Measurements from ENCODE around the gene NINL.
A peak's percentile ranks its signal among the peaks of the same experiment; 100 is the strongest.

NINL gene

DNA sequence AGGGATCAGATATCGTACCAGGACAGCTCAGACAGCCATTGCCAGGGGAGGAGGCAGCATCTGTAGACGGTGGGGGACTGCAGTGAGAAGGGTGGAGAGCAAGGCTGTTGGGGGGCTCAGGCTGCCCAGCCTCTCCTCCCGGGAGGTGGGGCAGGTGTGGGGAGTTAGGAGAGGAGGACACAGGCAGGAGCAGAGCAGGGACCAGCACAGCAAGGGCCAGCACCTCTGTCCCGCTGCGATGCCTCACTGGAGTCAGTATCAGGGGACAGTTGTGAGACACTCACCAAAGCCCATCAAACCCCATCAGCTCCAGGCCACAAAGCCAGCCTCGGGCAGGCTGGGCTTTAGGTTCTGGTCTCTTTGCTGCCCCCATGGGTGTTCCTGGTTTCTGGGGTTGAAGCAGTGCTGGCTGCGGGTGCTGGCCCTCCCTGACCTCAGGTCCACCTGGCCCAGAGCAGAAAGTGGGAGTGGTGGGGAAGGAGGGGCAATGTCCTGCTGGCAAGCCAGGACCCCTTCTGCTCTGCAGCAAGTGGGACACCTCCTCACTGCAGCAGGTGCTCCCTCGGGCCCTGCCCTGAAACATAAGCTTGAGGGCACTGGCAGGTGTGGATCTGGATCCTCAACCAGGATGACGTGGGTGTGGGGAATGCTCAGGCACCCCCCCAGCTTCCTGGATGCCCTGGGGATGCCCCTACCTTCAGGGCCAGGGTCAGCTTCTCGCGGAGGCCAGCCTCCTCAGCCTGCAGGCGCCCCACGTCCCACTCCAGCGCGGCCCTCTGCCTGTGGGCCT, 94.5 kb downstream of the NINL start:
- Histone ChIP-seq H3K9me3 (ENCODE audit: control insufficient read depth, insufficient read depth, low read depth, low read length) (no peaks in the 10 kb centered on the region), H3K4me3 (ENCODE audit: low read depth, low read length) (no peak overlapping the region), H3K36me3 (ENCODE audit: control insufficient read depth, insufficient read depth, low read length) (peaks cover 56% of the 10 kb centered on the region), H3K4me1 (ENCODE audit: control insufficient read depth, insufficient read depth, low read length) (peaks cover 14% of the 10 kb centered on the region), H3K9ac (ENCODE audit: low read length) (no peak overlapping the region), H3K27ac (ENCODE audit: low read depth, low read length) (no peak overlapping the region), H3K27me3 (ENCODE audit: control insufficient read depth, insufficient read depth, low read length) (no peaks in the 10 kb centered on the region)

DNA sequence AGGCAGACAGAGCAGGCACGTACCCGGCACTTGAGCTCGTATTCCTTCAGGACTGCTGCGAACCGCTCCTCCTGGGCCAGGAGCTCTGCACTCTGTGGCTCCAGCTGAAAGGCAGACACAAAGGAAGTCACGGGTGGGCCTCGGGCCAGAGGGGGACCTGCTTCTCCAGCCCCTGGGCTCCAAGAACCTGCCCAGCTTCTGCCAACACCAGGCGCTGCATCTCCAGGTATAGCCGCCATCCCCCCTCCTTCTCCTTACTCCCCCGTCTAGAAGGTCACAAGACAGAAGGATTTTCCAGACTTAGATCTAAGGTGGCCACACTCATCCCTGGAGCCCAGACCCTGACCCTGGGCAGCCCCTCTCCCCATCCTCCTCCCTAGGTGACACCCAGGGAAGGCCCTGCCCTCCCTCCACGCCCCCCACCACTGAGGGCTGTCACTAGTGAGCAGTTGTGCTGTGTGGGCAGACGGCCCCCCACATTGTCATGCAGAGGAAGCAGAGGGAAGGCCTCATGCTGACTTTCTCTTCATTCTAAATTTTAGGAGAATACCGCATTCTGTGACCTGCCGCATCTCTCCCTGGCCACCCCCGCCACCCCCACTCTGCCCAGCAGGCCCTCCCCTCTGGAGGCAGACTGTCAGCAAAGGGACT, 96.0 kb downstream of the NINL start:
- peaks cover 14% of the 10 kb centered on the region for H3K4me1 ChIP-seq (ENCODE audit: control insufficient read depth, insufficient read depth, low read length)
- no peak overlapping the region for H3K27ac ChIP-seq (ENCODE audit: low read depth, low read length)
- H3K36me3 ChIP-seq (ENCODE audit: control insufficient read depth, insufficient read depth, low read length), result peaks cover 56% of the 10 kb centered on the region
- no peak overlapping the region for H3K4me3 ChIP-seq (ENCODE audit: low read depth, low read length)
- peak overlapping the region; percentile 35 for H3K9ac ChIP-seq (ENCODE audit: low read length)
- no peaks in the 10 kb centered on the region for H3K9me3 ChIP-seq (ENCODE audit: control insufficient read depth, insufficient read depth, low read depth, low read length)
- H3K27me3 ChIP-seq (ENCODE audit: control insufficient read depth, insufficient read depth, low read length), result no peaks in the 10 kb centered on the region

DNA sequence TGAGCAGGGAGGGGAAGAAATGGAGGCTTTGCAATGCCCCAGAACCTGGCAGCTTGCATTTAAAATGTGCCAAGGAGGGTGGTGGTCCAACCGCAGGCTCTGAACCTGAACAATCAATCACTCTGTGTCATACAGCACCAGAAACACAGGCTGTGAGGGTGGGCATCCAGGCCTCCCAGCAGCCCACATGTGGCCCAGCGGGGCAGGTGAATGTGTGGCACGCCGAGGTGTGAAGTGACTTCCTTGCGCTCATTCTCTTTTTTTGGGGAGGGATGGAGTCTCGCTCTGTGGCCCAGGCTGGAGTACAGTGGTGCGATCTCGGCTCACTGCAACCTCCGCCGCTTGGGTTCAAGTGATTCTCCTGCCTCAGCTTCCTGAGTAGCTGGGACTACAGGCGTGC, 97.4 kb downstream of the NINL start:
- no peak overlapping the region for H3K4me3 ChIP-seq (ENCODE audit: low read depth, low read length)
- H3K27ac ChIP-seq (ENCODE audit: low read depth, low read length), result no peak overlapping the region
- peaks cover 60% of the 10 kb centered on the region for H3K36me3 ChIP-seq (ENCODE audit: control insufficient read depth, insufficient read depth, low read length)
- no peaks in the 10 kb centered on the region for H3K9me3 ChIP-seq (ENCODE audit: control insufficient read depth, insufficient read depth, low read depth, low read length)
- H3K9ac ChIP-seq (ENCODE audit: low read length), result no peak overlapping the region
- H3K27me3 ChIP-seq (ENCODE audit: control insufficient read depth, insufficient read depth, low read length), result no peaks in the 10 kb centered on the region
- peaks cover 14% of the 10 kb centered on the region for H3K4me1 ChIP-seq (ENCODE audit: control insufficient read depth, insufficient read depth, low read length)

DNA sequence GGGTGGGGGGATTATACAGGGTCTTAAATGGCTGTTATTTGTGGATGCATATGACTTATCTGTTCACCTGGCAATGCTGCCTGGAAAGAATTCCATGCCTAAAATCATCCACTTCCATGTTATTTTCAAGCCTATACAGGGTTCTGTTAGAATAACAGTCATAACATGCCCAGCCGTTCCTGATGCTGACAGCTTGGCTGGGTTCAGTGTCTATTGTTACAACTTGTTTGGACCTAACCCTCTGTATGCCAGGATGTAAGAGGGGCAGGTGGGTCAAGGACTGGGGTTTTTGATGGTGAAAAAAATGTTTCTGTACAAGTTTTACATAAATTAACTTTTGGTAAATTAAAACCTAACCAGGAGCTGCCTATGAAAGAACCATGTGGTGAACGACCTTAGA, 98.0 kb downstream of the NINL start:
- Histone ChIP-seq H3K9ac (ENCODE audit: low read length) (no peak overlapping the region), H3K27me3 (ENCODE audit: control insufficient read depth, insufficient read depth, low read length) (no peaks in the 10 kb centered on the region), H3K4me3 (ENCODE audit: low read depth, low read length) (no peak overlapping the region), H3K9me3 (ENCODE audit: control insufficient read depth, insufficient read depth, low read depth, low read length) (no peaks in the 10 kb centered on the region), H3K4me1 (ENCODE audit: control insufficient read depth, insufficient read depth, low read length) (peaks cover 14% of the 10 kb centered on the region), H3K36me3 (ENCODE audit: control insufficient read depth, insufficient read depth, low read length) (peaks cover 57% of the 10 kb centered on the region), H3K27ac (ENCODE audit: low read depth, low read length) (no peak overlapping the region)

DNA sequence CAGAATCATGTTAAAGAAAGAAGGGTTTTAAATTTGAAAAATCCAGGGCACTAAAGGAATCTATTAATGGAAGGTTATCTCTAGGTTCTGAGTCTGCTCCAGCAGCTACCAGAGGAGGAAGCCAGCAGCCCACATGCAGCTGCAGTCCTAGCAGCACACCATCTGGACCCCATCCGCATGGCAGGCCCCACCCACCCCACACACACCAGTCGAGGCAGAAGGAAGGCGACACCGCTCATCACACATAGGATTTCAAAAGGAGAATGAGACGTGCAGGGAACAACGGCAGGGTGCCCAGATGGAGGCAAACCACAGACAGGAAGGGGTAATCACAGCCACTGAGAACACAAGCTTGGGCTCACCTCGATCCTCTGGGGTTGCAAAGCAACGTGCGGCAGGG, 99.0 kb downstream of the NINL start:
- no peak overlapping the region for H3K9ac ChIP-seq (ENCODE audit: low read length)
- no peak overlapping the region for H3K27ac ChIP-seq (ENCODE audit: low read depth, low read length)
- no peaks in the 10 kb centered on the region for H3K27me3 ChIP-seq (ENCODE audit: control insufficient read depth, insufficient read depth, low read length)
- H3K4me1 ChIP-seq (ENCODE audit: control insufficient read depth, insufficient read depth, low read length), result peaks cover 14% of the 10 kb centered on the region
- H3K9me3 ChIP-seq (ENCODE audit: control insufficient read depth, insufficient read depth, low read depth, low read length), result no peaks in the 10 kb centered on the region
- no peak overlapping the region for H3K4me3 ChIP-seq (ENCODE audit: low read depth, low read length)
- H3K36me3 ChIP-seq (ENCODE audit: control insufficient read depth, insufficient read depth, low read length), result peaks cover 66% of the 10 kb centered on the region

DNA sequence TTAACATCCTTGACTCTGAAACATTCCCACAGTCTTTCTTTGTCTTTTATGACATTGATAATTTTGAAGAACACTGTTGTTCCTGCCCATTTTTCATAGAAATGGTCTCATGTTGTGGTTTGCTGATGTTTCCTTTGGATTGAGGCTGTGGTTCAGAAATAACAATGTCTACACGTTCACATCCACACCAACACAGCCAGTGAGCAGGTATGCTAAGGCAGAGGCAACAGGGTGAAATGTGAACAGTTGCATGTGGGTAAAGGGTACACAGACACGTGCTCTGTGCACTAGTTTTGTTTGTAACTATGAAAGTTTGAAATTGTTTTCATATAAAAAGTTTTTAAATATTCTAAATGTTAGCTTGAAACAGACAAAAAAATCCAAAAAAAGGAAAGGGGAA, 99.5 kb downstream of the NINL start:
- Histone ChIP-seq H3K36me3 (ENCODE audit: control insufficient read depth, insufficient read depth, low read length) (peaks cover 67% of the 10 kb centered on the region), H3K27ac (ENCODE audit: low read depth, low read length) (no peak overlapping the region), H3K4me1 (ENCODE audit: control insufficient read depth, insufficient read depth, low read length) (peaks cover 14% of the 10 kb centered on the region), H3K27me3 (ENCODE audit: control insufficient read depth, insufficient read depth, low read length) (no peaks in the 10 kb centered on the region), H3K9ac (ENCODE audit: low read length) (no peak overlapping the region), H3K9me3 (ENCODE audit: control insufficient read depth, insufficient read depth, low read depth, low read length) (no peaks in the 10 kb centered on the region), H3K4me3 (ENCODE audit: low read depth, low read length) (no peak overlapping the region)

DNA sequence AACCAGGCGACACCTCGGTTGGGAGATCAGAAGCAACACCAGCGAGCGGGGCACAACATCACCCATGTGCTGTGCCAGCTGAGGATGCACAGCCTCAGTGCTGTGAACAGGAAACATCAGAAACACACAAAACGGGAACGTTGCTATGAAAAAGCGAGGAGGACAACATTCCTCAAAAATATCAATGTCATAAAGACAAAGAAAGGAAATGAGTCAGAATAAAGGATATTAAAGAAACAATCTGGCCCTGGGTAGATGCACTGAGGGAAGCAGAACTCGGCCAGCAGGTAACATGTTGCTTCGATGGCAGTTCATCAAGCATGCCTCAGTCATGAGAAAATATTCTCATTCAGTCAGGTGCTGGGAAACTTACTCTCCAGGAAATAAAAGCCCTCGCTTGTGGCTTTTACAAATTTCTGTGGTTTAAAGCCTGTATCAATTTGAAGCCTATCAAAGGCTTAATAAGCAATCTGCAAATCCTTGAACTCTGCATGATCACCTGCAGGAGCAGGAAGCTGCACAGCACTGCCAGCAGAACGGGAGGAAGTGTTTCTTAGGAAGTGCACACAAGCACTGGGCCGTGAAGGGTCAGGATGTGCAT, 100.3 kb downstream of the NINL start:
- H3K9me3 ChIP-seq (ENCODE audit: control insufficient read depth, insufficient read depth, low read depth, low read length), result no peaks in the 10 kb centered on the region
- H3K9ac ChIP-seq (ENCODE audit: low read length), result no peak overlapping the region
- H3K36me3 ChIP-seq (ENCODE audit: control insufficient read depth, insufficient read depth, low read length), result peaks cover 71% of the 10 kb centered on the region
- H3K4me3 ChIP-seq (ENCODE audit: low read depth, low read length), result no peak overlapping the region
- no peak overlapping the region for H3K27ac ChIP-seq (ENCODE audit: low read depth, low read length)
- peaks cover 8% of the 10 kb centered on the region for H3K4me1 ChIP-seq (ENCODE audit: control insufficient read depth, insufficient read depth, low read length)
- H3K27me3 ChIP-seq (ENCODE audit: control insufficient read depth, insufficient read depth, low read length), result no peaks in the 10 kb centered on the region

DNA sequence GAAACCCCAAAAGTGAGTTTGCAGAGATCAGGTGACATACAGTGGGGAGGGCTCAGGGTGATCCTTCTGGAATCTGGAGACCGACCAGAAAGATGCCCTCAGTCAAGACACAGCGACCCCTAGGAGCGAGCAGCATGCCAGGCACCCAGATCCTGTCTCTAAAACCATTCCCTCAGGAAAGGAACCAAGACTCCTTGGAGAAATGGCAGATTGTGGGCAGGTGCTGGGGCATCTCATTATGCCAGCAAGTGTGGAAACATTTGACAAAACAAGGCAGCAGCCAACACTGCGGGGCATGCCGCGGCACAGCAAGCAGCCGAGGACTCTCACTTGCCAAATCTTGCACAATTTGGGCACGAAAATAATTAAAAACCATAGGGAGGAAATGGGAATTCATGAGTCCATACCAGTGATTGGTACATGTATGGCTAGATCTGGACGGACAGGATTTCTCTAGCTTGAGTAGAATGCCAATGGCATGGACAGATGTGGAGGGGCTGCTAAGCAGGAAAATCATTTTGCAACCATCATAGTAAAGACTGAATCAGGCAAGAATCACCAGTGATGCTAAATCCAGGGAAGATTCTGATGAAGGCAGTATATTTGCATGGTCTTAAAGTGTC, 101.0 kb downstream of the NINL start:
- no peaks in the 10 kb centered on the region for H3K9me3 ChIP-seq (ENCODE audit: control insufficient read depth, insufficient read depth, low read depth, low read length)
- H3K4me1 ChIP-seq (ENCODE audit: control insufficient read depth, insufficient read depth, low read length), result peaks cover 3% of the 10 kb centered on the region; the same call in 1 of the 2 replicates
- H3K27me3 ChIP-seq (ENCODE audit: control insufficient read depth, insufficient read depth, low read length), result no peaks in the 10 kb centered on the region
- no peak overlapping the region for H3K9ac ChIP-seq (ENCODE audit: low read length)
- peaks cover 71% of the 10 kb centered on the region for H3K36me3 ChIP-seq (ENCODE audit: control insufficient read depth, insufficient read depth, low read length)
- H3K4me3 ChIP-seq (ENCODE audit: low read depth, low read length), result no peak overlapping the region
- no peak overlapping the region for H3K27ac ChIP-seq (ENCODE audit: low read depth, low read length)

DNA sequence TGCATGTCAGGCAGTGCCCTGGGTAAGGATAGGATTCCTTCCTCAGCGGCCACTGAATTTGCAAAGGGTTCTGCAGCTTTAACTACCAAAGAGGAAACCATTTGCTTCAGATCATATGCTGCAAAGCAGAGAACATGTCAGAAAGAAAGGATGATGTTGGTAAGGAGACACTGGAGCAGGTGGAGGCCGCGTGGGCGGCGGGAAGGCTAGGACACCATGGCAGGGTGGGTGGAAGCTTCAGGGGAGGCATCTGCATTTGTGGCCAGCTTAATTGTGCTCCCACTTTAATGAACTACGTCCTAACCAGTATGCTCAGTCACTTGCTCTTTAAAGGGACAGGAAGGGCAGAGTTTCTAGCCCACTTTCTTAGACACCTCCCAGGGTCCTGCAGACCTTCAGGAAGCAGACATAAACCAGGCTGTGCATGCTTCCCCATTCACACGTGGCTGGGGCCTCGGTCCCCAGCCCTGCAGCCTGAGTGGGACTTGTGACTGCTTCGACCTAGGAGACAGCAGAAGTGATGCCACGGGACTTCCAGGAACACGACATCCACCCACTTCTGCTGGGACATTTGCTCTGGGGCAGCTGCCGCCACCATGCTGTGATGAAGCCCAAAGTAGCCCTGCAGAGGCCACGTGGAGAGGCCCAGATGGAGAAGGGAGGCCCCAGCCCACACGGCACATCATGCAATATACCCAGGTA, 101.7 kb downstream of the NINL start:
- no peaks in the 10 kb centered on the region for H3K27me3 ChIP-seq (ENCODE audit: control insufficient read depth, insufficient read depth, low read length)
- H3K27ac ChIP-seq (ENCODE audit: low read depth, low read length), result no peak overlapping the region
- no peaks in the 10 kb centered on the region for H3K4me1 ChIP-seq (ENCODE audit: control insufficient read depth, insufficient read depth, low read length)
- H3K9me3 ChIP-seq (ENCODE audit: control insufficient read depth, insufficient read depth, low read depth, low read length), result no peaks in the 10 kb centered on the region
- H3K36me3 ChIP-seq (ENCODE audit: control insufficient read depth, insufficient read depth, low read length), result peaks cover 72% of the 10 kb centered on the region
- H3K4me3 ChIP-seq (ENCODE audit: low read depth, low read length), result no peak overlapping the region
- H3K9ac ChIP-seq (ENCODE audit: low read length), result no peak overlapping the region

DNA sequence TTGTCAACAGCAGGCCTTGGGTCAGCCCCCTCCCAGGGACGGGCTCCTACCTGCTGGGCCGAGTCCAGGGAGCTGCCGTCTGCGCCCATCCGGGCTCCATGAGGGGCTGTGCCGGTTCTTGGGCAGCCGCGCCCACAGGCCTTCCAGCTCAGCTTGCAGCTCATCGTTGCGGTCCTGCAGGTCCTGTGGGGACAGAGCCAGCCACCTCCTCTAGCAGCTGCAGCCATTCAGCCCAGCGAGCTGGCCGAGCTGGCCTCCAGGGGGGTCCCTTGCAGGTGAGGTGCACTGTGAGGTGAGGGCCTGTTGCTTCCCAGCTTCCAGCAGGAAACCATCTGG, 103.4 kb downstream of the NINL start:
- peaks cover 73% of the 10 kb centered on the region for H3K36me3 ChIP-seq (ENCODE audit: control insufficient read depth, insufficient read depth, low read length)
- H3K27me3 ChIP-seq (ENCODE audit: control insufficient read depth, insufficient read depth, low read length), result no peaks in the 10 kb centered on the region
- no peak overlapping the region for H3K9ac ChIP-seq (ENCODE audit: low read length)
- H3K4me1 ChIP-seq (ENCODE audit: control insufficient read depth, insufficient read depth, low read length), result no peaks in the 10 kb centered on the region
- H3K4me3 ChIP-seq (ENCODE audit: low read depth, low read length), result no peak overlapping the region
- H3K27ac ChIP-seq (ENCODE audit: low read depth, low read length), result no peak overlapping the region
- H3K9me3 ChIP-seq (ENCODE audit: control insufficient read depth, insufficient read depth, low read depth, low read length), result no peaks in the 10 kb centered on the region
